Ureter (tissue), 1 donor: Measurements from ENCODE around the gene OGN. TPM values are rescaled to one million over a fixed set of nuclear protein-coding genes. Genes with fewer than 3 reads are reported as not detected.

Experiments used
- DNase-seq: peaks from one replicate; pipeline ENCODE4 v3.0.0-alpha.2; 2020; ENCODE audit warnings: low spot score
- total RNA-seq: library from RNA; stranded (reverse); gene quantifications from one replicate; pipeline ENCODE4 v1.2.4, GENCODE V29; 2023
- donor health status: DM: yes; HTN: yes; CAD: no.

OGN gene
- total RNA-seq, 1 donor from 2014 or later = 18.1 TPM

- no peak for DNase-seq
These were observed 1.4 kb upstream of the OGN start for GRCh38 chr9:92405818-92406217.

GRCh38 chr9:92402826-92403745 lies 1.3 kb downstream of the OGN start:
- DNase-seq = no peak

- no peak for DNase-seq
These were observed 2.0 kb downstream of the OGN start for GRCh38 chr9:92402360-92402759.

GRCh38 chr9:92397853-92398252 lies 6.5 kb downstream of the OGN start:
- no peak for DNase-seq

GRCh38 chr9:92395617-92396016 lies 8.8 kb downstream of the OGN start:
- DNase-seq = no peak

GRCh38 chr9:92393686-92394085 lies 10.7 kb downstream of the OGN start:
- no peak for DNase-seq

GRCh38 chr9:92392690-92393089 lies 11.7 kb downstream of the OGN start:
- DNase-seq = no peak

- DNase-seq = no peak
These were observed 18.4 kb downstream of the OGN start for GRCh38 chr9:92385953-92386352.

- DNase-seq = no peak
These were observed 18.9 kb downstream of the OGN start for GRCh38 chr9:92385477-92385876.

GRCh38 chr9:92385001-92385400 lies 19.4 kb downstream of the OGN start:
- DNase-seq = no peak

GRCh38 chr9:92384375-92384774 lies 20.0 kb downstream of the OGN start:
- no peak for DNase-seq

- no peak for DNase-seq
These were observed 22.6 kb downstream of the OGN start for GRCh38 chr9:92381775-92382174.

- DNase-seq = no peak
These were observed 23.8 kb downstream of the OGN start for GRCh38 chr9:92380603-92381002.

GRCh38 chr9:92378865-92379560 lies 25.4 kb downstream of the OGN start:
- no peak for DNase-seq

- no peak for DNase-seq
These were observed 26.5 kb downstream of the OGN start for GRCh38 chr9:92377876-92378275.

- no peak for DNase-seq
These were observed 31.2 kb downstream of the OGN start for GRCh38 chr9:92373167-92373566.

- DNase-seq = no peak
These were observed 35.3 kb downstream of the OGN start for GRCh38 chr9:92369075-92369474.

GRCh38 chr9:92360083-92360482 lies 44.3 kb downstream of the OGN start:
- no peak for DNase-seq

GRCh38 chr9:92359394-92359995 lies 44.9 kb downstream of the OGN start:
- no peak for DNase-seq

- no peak for DNase-seq
These were observed 51.3 kb downstream of the OGN start for GRCh38 chr9:92353051-92353450.

GRCh38 chr9:92350740-92351133 lies 53.6 kb downstream of the OGN start:
- no peak for DNase-seq
